ENCODE results near the gene INF2.
A peak's percentile ranks its signal among the peaks of the same experiment; 100 is the strongest.

INF2 gene

DNA sequence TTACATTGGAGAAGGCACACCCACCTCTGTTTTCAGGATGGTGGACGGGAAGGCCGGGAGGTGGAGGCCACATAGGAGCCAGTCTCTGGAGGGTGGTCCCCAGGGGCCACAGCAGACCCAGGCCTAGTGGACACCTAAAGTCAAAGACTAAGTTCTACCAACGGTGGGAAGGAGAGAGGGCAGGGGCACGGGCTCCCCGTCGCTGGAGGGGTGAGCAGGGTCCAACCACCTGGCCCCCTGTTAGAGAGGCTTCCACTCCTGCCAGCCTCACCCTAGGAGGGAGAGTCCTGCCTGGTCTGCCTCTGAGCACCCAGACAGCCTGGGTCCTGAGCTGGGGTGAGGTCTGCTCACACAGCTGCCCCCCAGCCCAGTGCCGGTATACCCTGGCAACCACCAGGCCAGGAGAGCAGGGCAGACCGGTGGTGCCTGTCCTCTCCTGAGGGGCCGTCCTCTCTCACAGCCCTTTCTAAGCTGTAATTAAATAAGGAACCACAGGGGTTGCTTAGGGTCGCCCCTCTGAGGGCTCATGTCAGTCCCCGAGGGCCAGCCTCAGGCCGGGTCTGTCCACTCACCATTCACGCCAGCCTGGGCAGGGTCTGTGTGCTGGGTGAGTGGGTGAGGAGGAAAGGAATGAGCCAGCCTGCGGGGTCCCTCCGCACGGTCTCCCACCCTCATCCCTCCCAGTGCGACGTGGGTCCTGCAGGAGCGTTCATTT lies 2.3 kb downstream of the INF2 start:
- no peak for DNase-seq

DNA sequence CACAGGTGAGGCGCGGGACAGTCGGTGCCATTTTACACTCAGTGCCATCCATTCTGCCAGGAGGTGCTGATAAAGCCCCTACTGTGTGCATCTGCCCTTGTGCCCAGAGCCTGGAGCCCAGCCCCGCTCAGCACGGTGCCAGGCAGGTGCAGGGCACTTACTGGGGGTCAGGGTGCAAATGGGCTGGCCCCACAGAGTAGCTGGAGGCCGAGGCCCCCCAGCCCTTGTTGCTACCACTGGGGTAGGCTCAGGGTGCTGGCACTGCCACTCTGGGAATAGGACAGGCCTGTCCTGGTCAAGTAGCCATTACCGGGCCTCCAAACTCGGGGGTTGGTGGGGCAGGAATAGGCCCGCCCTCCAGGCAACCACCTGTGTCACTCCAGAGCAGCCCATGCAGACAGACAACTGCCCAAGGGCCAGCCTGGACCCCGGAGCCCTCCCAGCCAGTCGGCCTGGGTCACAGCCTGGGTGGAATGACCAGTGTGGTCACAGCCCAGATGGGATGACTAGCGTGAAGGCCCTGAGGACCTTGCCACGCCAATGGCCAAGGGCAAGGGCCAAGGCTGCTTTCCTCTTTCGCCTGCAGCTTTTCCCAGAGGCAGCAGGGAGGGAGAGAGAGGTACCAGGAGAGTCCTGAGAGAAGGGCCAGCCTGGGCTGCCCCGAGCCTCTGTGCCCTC lies 3.0 kb downstream of the INF2 start:
- DNase-seq = no peak

DNA sequence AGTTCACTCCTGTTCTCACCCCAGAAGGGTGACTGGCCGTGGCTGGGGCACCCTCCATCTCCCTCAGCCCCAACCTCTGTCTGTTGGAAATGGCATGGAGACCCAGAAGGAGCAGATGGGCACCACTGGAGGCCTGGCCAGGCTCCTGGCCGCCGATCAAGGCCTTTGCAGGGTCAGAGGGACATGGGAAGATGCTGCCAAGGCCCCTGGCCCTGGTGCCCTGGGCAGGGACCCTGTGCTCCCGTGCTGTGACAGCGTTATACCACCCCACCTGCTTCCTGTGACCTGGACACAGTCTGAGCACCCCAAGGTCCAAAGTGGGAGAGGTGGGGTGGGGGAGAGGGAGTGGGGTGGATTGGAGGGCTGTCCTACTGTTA lies 3.5 kb downstream of the INF2 start:
- no peak for DNase-seq

DNA sequence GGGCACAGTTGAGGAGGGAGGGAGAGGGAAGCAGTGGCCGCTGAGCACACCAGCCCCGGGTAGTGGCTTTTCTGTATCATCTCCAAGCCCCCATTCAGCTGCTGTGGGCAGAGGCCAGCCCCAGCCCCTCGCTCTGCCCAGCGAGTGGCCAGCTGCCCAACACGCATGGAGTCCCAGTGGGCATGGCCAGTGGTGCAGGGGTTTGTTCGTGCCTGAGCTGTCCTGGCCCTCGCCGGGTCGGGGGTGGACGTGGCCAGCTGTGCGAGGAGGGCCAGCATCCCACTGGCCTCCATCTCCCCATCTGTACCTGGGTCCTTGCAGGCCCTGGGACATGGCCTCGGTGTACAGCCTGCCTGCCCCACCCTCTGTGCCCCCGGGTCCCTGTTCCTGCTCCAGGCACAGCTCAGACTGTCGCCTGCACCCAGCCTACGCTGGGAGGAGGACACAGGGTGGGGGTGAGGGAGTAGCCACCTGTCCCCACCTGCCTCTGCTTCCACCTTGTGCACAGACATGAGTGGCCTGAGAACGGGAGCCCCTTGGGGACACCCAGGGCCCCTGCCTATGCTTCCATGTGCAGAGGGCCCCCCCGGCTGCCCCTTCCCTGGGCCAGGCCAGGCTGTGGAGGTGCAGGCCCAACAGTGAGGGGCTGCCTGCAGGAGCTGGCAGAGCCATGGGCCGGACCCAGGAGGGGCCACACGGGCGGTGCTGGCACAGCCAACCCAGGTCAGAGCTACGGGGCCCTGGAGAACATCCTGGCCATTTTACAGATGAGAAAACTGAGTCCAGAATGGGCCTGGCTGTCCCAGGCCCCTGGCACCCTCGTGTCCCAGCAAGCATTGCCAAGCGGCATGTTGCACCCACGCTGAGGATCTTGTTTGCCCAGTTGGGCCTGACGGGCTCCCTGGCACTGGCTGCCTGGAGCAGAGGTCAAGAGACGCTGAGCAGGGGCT lies 4.3 kb downstream of the INF2 start:
- DNase-seq = no peak

DNA sequence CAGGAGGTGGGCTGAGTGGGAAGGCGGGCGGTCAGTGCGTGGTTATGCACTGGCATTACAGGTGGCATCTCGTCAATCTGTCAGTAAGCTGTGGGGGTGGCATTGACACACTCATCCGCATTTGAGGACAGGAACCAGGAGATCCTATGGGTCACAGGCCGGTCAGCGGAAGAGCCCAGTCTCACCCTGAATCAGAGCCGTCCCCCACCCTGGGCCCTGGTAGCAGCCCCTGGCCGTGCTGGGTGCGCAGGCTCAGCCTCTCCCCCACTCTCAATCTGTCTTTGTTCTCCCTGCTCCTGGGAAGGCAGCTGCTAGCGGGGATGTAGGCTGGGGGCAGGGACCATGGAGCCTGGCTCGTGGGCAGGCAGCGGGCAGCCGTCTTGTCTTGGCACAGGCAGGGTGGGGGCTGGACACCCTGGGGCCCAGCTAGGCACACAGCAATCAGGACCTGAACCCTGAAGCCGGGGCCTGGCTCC lies 5.1 kb downstream of the INF2 start:
- DNase-seq = no peak

DNA sequence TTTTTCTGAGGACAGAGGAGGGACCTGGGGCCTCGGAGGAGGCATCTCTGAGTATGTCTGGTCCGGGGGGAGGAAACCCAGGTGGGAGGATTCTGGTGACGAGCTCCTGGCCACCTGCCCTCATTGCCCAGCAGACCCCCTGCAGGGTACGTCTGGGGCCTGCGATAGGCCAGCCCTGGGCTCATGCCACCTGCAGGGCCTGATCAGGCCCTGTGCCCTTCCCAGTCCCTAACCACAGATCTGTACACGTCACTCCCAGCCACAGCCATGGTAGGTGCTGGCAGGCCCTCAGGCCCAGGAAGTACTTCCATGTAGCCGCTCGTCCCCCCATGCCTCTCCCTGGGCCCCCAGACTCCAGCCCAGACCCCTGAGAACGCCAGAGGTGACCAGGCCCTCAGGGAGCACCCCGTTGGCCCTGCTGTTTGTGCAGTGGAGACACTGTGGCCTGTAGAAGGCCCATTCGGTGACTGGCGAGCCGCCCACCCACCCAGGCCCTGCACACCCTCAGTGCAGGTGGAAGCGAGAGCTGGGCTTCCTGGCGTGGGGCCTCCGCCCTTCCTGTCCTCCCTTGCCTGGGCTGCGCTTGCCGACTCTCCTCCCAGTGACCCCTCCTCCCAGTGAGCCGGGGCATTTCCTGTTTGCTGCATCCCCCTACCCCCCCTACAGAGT lies 5.7 kb downstream of the INF2 start:
- DNase-seq = peak; percentile 23 to 34

DNA sequence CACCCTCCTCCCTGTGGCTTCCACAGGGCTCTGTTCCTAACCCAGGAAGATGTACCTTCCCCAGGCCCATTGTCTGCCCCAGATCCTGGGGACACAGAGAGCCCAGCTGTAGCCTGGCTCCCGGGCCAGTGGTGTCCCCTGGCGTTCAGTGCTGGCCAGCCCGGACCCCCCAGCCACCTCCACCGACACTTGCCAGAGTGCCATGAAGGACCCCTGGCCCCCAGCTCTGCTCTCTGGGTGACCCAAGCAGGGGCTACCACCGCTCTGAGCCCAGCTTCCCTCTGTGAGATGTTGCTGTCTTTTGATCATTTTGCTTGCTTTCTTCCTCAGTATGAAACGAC lies 6.2 kb downstream of the INF2 start:
- no peak for DNase-seq

DNA sequence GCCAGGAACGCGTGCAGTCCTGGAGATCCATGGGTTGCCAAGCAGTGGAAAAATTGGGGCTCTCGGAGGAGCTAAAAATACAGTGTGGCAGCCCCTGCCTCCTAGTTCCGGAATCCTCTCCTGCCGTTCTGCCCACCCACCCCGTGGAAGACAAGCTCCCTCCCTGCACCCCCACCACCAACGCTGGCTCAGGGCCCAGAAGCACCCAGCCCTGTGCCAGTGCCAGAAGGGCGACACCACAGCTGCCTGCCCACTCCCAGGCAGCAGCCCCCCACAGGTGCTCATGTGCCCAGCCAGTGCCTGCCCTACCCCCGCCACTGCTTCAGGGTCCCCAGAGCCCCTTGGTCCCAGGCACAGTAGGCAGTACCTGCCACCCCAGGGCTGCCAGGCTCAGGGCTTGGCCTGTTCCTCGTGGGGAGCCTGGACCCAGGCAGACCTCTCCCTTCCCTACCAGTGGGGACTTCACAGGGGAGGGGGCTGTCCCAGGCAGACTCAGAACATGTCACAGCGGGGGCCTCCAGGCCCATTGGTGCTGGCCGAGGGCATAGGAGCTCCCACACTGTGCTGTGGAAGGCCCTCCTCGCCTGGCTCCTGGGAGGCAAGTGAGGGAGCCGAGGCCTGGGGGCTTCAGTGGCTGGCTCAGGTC lies 7.4 kb downstream of the INF2 start:
- DNase-seq = no peak

DNA sequence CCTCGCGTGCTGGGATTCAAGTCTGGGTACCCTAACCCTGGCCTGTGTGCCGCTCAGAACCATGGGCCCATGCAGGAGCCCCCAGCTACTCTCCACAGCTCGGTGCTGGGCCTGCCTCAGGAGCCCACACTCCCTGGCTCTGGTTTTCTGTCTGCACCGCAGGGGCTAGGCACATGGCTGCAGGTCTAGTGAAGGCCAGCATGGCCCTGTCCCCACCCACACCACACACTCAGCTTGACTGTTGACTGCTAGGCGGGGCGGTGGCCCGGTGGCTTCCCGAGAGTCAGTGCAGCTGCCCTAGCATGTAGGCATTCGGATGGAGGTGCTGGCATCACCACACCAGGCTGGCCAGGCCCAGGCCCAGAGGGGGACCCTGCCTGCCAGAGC lies 7.9 kb downstream of the INF2 start:
- DNase-seq = no peak

DNA sequence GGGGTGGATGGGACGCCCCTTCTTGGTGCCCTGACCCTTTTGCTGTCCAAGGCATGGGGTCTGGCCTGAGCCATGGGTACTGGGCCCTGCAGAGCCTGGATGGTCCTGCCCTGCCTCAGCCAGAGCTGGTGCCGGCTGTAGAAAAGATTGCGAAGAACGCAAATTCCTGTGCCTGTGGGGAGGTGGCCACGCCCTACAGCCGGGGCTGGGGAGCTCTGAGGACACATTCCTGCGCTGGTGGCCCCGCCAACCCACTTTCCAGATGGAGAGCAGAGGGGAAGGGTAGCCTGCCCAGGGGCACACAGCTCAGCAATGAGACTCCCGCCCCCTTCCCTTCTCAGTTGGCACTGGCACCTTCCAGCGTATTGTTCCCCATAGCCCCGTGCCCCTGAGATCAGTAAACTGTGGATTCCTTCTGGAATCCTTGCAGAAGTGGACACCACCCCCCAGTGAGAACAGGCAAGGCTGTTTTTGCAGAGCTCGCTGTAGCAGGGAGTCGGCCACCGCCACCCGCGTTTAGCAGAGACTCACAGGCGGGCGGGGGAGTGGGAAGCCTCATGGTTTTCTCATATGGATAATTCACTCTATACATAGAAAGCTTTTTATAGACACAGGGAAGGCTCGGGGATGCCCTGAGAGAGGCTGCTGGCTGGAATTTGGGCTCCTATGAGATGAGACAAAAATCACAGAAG lies 8.6 kb downstream of the INF2 start:
- no peak for DNase-seq

DNA sequence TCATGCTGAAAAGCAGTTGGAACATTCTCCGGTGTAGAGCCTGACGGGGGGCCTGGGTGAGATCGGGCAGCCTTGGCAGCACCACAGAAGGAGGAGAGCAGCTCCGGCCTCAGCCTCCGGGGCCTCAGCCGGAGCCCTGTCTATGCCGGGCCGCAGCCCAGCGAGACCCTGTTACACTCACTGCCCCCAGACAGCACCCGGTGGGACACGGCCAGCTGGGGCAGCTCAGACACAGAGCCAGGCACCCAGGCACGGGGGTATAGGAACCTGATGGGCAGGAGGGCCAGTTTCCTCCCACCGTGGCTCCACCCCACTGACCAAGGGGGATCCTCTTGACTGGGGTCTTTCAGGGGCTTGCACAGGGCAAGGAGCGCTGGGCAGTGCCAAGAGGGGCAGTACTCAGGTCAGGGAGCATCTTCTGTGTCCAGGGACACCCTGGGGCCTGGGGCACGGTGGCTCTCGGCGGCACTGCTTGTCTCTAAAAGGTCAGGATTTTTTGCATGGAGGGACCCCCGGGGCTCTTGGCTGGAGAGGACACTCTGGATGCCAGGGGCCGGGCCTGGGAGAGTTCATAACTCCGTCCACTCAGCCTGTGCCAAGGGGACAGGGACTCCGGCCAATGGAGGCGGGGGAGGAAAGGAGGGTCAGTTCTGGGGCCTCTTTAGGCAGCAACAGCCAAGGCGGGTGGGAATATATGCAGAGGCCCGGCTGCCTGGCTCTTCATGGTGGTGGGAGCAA lies 9.4 kb downstream of the INF2 start:
- DNase-seq = no peak

DNA sequence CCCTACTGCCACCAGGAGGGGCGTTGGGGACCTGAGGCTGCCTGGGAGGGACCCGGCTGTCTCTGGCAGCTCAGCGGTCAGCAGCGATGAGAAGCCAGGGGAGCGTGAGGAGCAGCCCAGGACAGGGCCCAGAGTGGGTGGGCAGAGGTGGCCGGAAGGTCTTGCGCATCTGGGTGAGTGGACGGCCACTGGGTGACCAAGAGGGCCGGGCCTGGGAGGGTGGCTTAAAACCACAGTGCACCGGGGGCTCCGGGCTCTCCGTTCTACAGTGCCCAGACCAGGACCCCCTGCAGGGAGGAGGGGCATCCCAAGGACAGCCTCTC lies 10.0 kb downstream of the INF2 start:
- DNase-seq = no peak

DNA sequence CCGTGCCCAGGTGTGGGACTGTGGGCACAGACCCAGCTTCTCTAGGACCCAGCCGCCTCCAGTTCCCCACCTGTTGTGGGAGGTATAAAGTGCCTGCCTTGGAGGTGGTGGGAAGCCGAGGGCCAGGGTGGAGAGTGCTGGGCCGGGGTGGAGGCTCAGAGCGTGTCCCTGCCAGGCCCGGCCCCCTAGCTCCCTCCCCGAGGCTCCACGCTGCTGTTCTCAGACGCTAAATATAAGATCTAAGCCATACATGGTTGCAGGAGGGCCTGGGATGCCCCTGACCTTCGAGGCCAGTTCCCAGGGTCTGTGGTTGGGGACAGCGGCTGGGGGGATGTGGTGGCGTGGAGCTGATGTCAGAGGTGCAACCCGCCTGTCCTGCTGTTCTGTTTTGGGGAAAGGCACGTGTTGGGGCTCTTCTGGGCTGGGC lies 10.8 kb downstream of the INF2 start:
- no peak for DNase-seq

DNA sequence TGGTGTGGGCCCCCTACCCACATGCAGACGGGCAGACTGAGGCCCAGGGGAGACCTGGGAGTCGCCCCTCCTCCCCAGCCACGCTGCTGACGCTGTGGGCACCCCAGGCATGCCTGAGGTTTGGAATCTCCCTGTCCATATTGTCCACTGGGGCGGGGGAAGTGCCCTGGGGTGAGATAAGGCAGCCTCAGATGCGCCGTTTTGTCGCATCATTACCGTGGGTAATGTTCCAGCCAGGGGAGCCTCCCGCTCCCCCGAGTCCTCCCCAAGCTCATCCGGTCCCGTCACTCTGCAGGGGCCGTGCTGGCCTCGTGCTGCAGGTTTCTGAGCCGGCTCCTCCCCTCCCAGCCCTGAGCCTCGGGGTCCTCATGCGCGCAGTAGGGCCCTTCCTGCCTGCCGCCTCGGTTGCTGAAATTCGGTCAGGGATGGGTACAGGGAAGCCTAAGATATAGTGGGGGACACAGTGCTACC lies 11.4 kb downstream of the INF2 start:
- no peak for DNase-seq

DNA sequence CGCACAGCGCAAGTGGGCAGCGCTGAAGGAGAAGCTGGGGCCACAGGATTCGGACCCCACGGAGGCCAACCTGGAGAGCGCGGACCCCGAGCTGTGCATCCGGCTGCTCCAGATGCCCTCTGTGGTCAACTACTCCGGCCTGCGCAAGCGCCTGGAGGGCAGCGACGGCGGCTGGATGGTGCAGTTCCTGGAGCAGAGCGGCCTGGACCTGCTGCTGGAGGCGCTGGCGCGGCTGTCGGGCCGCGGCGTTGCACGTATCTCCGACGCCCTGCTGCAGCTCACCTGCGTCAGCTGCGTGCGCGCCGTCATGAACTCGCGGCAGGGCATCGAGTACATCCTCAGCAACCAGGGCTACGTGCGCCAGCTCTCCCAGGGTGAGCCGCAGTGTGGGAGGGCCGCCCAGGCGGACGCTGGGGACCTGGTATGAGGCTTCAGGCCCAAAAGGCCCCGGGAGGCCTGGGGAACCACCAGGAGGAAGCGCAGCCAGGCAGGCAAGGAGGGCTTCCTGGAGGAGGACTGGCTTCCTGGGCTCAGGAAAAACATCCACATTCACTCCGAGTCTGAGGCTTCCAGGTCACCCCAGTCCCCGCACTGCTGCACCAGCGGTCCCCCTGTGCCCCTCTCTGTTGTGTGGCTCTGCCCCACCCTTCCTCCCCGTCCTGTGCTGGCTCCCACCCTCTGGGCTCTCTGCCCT lies 12.1 kb downstream of the INF2 start:
- DNase-seq = no peak

DNA sequence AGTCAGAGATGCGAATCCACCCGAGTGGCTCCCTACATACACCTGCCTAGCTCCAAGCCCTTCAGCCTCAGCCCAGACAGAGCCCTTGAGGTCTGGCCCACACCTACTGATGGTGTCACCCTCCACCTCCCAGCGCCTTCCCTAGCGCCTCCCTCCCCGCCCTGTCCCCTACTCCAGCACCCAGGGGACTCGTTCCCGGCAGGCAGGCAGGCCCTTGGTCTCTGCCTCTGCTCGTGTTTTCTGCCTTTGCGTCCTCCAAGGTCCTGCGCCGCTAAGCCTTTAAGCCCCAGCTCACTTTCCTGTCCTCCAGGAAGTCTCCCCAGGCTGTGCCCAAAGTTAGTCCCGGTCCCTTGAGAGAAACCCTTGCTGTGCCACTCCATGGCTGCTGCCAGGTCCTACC lies 12.7 kb downstream of the INF2 start:
- DNase-seq = no peak

DNA sequence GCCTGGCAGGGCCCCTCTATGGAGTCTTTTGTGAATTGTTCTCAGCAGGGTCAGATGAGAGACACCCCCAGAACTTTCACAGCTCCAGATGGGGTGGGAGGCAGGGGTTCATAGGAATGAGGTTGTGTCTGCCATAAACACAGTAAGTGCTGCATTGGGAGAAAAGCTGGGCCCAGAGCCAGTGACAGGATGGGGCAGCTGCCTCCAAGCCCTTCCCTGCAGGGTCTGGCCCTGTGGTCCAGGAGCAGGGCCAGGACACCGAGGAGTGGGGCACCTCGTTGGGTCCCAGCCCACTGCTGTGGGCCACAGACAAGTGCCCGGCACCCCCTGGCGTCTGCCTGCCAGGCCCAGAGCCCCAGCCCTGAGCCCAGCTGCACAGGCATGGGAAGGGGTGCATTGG lies 13.3 kb downstream of the INF2 start:
- DNase-seq = no peak

DNA sequence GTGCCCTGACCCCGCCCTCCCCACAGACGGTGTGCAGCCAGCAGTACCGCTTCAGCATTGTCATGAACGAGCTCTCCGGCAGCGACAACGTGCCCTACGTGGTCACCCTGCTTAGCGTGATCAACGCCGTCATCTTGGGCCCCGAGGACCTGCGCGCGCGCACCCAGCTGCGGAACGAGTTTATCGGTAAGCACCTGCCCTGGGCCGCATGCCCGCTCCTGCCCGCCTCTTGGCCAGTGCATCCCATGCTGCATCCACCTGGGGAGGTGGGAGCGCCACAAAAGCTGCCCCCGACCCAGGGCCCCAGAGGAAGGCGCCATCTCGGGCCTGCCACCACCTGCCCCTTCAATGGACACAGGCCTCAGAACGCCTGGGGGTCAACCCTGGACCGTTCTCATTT lies 13.9 kb downstream of the INF2 start:
- no peak for DNase-seq

DNA sequence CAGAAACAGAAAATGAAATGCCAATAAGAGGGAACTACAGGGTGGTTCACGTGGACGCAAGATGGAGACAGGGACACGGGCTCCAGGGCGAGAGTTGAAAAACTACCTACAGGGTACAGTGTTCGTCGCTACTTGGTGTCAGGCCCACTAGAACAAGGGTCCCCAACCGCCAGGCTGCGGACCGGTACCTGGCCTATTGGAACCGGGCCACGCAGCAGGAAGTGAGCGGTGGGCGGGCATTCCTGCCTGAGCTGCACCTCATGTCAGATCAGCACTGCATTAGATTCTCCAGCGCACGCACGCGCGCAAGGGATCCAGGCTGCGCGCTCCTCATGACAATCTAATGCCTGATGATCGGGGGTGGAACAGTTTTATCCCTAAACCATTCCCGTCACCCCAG lies 14.8 kb downstream of the INF2 start:
- no peak for DNase-seq

DNA sequence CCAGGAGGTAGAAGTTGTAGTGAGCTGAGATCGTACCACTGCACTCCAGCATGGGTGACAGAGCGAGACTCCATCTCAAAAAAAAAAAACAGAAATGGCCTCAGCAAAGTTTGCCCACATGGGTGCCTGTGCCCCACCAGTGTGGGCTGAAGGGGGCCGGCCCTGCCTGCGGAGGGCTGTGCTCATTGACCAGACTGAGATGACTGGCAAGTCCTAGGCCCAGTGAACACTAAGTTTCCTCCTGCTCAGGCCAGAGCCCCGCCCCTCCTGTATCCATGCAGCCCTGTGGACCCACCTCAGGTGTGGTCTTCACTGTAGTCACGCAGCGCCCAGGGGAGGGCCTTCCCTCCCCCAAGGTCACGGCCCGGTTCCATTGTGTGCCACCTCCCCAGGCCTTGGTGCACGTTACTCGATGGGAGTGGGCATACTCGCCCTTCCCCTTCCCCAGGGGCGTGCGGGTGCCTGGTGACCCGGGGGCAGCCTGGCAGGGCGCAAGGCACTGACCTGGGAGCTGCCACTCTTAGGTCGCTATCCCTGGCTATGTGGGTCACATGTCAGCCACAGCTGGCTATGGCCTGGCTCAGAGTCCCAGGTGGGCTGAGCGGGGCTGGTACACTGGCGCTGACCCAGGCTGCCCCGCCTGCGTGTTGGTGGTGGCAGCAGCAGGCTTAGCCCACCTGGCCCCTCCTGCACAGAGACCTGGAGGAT lies 16.1 kb downstream of the INF2 start:
- DNase-seq = no peak

All from activated CD4-positive, alpha-beta T cell treated with anti-CD3 and anti-CD28 coated beads for 4 hours (primary cell).